ENCODE measurements around the gene TLE4. TPM values are rescaled to one million over a fixed set of nuclear protein-coding genes. Genes with fewer than 3 reads are reported as not detected.
A peak's percentile ranks its signal among the peaks of the same experiment; 100 is the strongest.

The TLE4 gene
- polyA plus RNA-seq, 1 of the 3 experiments (the other 2 are of a cell fraction): 40.4 TPM

GRCh38 chr9:79686381-79687130, 114.8 kb downstream of the TLE4 start:
- Histone ChIP-seq H3K4me2 (peak overlapping the region; percentile 60), H3K4me1 (ENCODE audit: control insufficient read depth in 1 of 2, insufficient read depth in 2 of 2, low read depth in 1 of 2, low read length in 1 of 2) (peaks cover 20 to 40% of the 10 kb centered on the region in 2 experiments), H3K27me3 (ENCODE audit: insufficient read depth) (no peaks in the 10 kb centered on the region), H3K36me3 (replicated peaks in 1 of 2; ENCODE audit: control insufficient read depth in 1 of 2, insufficient read depth in 2 of 2, low read length in 1 of 2) (peaks cover 9 to 12% of the 10 kb centered on the region in 2 experiments), H4K20me1 (ENCODE audit: insufficient read depth) (peaks cover 6% of the 10 kb centered on the region), H3K9me2 (no peaks in the 10 kb centered on the region), H3K79me2 (ENCODE audit: insufficient read depth) (peaks cover 54% of the 10 kb centered on the region), H3K9me3 (no peaks in the 10 kb centered on the region), H3K27ac (ENCODE audit: low read depth in 2 of 2, low read length in 1 of 2) (peak overlapping the region; percentile 65 to 91), H2AFZ (ENCODE audit: low read depth) (no peak overlapping the region), H3F3A (replicated peaks; ENCODE audit: insufficient read depth) (peaks cover 36% of the 10 kb centered on the region), H3K4me3 (ENCODE audit: low read depth in 2 of 2, low read length in 1 of 2) (no peak overlapping the region), H3K9ac (peak overlapping the region; percentile 26; the same call in 1 of the 2 replicates)
- 50% methylated on average over 8 of the region's 8 CpGs for WGBS (ENCODE audit: low lambda C conversion rate)
- CTCF ChIA-PET: interaction anchor here (1.5 to 1.8 kb wide), 2 partner anchors 15 to 489 kb away, joined by 3 to 4 read pairs; no protein-coding TSS in a partner anchor
- no peak for DNase-seq
- POLR2A ChIA-PET: no interaction called here
- TF ChIP-seq CHD2 (IDR thresholded peaks at IDR 0.05; ENCODE audit: low read length, partially characterized antibody) (no peak), JUND (IDR thresholded peaks at IDR 0.05) (peak; percentile 17; the same call in 1 of the 2 replicates), NFIC (IDR thresholded peaks at IDR 0.05; ENCODE audit: borderline replicate concordance) (peak; percentile 71), TCF12 (IDR thresholded peaks at IDR 0.05) (peak; percentile 56; the same call in 1 of the 2 replicates), SMC3 (IDR thresholded peaks at IDR 0.05; ENCODE audit: low read depth, low read length) (no peak), RXRA (IDR thresholded peaks at IDR 0.05; ENCODE audit: borderline replicate concordance, low read depth) (no peak), MAX (IDR thresholded peaks at IDR 0.05; ENCODE audit: low read depth) (peak; percentile 46; the same call in 1 of the 2 replicates), USF1 (IDR thresholded peaks at IDR 0.05; ENCODE audit: borderline replicate concordance, low read depth) (no peak), SIN3A (IDR thresholded peaks at IDR 0.05; ENCODE audit: borderline replicate concordance, low read depth, low read length) (no peak), YY1 (IDR thresholded peaks at IDR 0.05; ENCODE audit: low read depth) (no peak), EZH2phosphoT487 (IDR thresholded peaks at IDR 0.05; ENCODE audit: borderline replicate concordance, low read depth) (no peak), IRF3 (IDR thresholded peaks at IDR 0.05; ENCODE audit: low read depth, low read length) (no peak), TAF1 (IDR thresholded peaks at IDR 0.05; ENCODE audit: borderline replicate concordance, low read depth, low read length) (peak; percentile 43; the same call in 1 of the 2 replicates), CTCF (IDR thresholded peaks at IDR 0.05) (peak; percentile 36), ZBTB33 (IDR thresholded peaks at IDR 0.05; ENCODE audit: borderline replicate concordance, low read depth) (0 out of 2 replicates have a peak, but pooled peaks have one; percentile 18), FOSL2 (IDR thresholded peaks at IDR 0.05; ENCODE audit: borderline replicate concordance, low read depth) (peak; percentile 62), MEF2A (IDR thresholded peaks at IDR 0.05; ENCODE audit: borderline replicate concordance, low read depth) (no peak), ELF1 (IDR thresholded peaks at IDR 0.05) (no peak), PBX3 (IDR thresholded peaks at IDR 0.05) (peak; percentile 45), FOXM1 (IDR thresholded peaks at IDR 0.05; ENCODE audit: low read depth) (no peak), GATA2 (CRISPR knock-in tag; IDR thresholded peaks at IDR 0.05) (no peak), RCOR1 (IDR thresholded peaks at IDR 0.05; ENCODE audit: low read length) (no peak), POLR2AphosphoS5 (IDR thresholded peaks at IDR 0.05; ENCODE audit: low read depth, low read length) (no peak), EP300 (IDR thresholded peaks at IDR 0.05; ENCODE audit: borderline replicate concordance in 1 of 2, low read depth in 1 of 2, low read length in 1 of 2) (peak in 1 of 2 experiments; percentile 52; a peak in 1 of 4 replicates)

Measured in SK-N-SH (cell line).